Tongue (tissue), 2 donors: ENCODE results near the gene PLEKHG4. TPM values are rescaled to one million over a fixed set of nuclear protein-coding genes. Genes with fewer than 3 reads are reported as not detected.

Experiments used
- DNase-seq: peaks from one replicate; pipeline ENCODE4 v3.0.0-alpha.2; 2015
- total RNA-seq: library from RNA; depleted of rRNA; stranded (reverse); fragments of >200 nt; gene quantifications from one replicate; pipeline ENCODE4 v1.2.3, GENCODE V29; 2014

PLEKHG4 gene
- total RNA-seq, 1 donor from 2014 or later: 21.0 TPM

- DNase-seq: peak; percentile 75
Observed at GRCh38 chr16:67326472-67327309, 47.4 kb downstream of the PLEKHG4 start, which contains the start of the genes KCTD19 and LRRC36. KCTD19 (minus strand) TSS chr16:67326741; CDS start chr16:67326707, 34 bp downstream. LRRC36 (plus strand) TSS chr16:67326815; CDS start chr16:67326863, 48 bp downstream.

GRCh38 chr16:67327743-67328142, 48.4 kb downstream of the PLEKHG4 start:
- no peak for DNase-seq

- DNase-seq: no peak
Observed at GRCh38 chr16:67329901-67330300, 50.6 kb downstream of the PLEKHG4 start.

GRCh38 chr16:67333315-67333714, 54.0 kb downstream of the PLEKHG4 start:
- DNase-seq: no peak

DNA sequence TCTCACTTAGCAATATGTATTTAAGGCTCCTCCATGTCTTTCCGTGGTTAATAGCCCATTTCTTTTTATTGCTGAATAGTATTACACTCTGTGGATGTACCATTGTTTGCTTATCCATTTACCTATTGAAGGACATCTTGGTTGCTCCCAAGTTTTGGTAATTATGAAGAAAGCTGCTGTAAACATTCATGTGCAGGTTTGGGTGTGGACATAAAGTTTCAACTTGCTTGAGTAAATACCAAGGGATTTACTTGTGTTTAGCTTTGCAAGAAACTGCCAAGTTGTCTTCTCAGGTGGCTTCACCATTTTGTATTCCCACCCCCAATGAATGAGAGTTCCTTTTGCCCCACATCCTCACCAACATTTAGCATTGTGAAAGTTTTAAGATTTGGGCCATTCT, 56.8 kb downstream of the PLEKHG4 start:
- DNase-seq: no peak

DNA sequence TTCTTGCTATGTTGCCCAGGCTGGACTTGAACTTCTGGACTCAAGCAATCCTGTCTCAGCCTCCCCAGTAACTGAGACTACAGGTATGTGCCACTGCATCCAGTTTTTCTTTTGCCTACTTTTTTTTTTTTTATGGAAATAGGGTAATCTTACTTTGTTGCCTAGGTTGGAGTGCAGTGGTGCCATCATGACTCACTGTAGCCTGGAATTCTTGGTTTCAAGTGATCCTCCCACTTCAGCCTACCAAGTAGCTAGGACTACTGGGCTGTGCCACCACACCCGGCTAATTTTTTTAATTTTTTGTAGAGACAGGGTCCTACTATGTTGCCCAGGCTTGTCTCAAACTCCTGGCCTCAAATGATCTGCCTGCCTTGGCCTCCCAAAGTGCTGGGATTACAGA, 57.3 kb downstream of the PLEKHG4 start:
- DNase-seq: no peak

Other genes starting within 250 kb of the PLEKHG4 start
- 16.3 TPM for gene PHAF1, start 169.6 kb upstream of the PLEKHG4 start, total RNA-seq
- gene B3GNT9, start 128.5 kb upstream of the PLEKHG4 start, total RNA-seq: 25.2 TPM
- 7.7 TPM for gene TRADD, start 119.6 kb upstream of the PLEKHG4 start, total RNA-seq
- 1.6 TPM for gene FBXL8, start 119.6 kb upstream of the PLEKHG4 start, total RNA-seq
- gene HSF4, start 114.8 kb upstream of the PLEKHG4 start, total RNA-seq: 3.8 TPM
- gene NOL3, start 109.0 kb upstream of the PLEKHG4 start, total RNA-seq: 40.4 TPM
- 14.1 TPM for gene MATCAP1, start 95.6 kb upstream of the PLEKHG4 start, total RNA-seq
- 3.6 TPM for gene EXOC3L1, start 89.4 kb upstream of the PLEKHG4 start, total RNA-seq
- gene E2F4, start 87.4 kb upstream of the PLEKHG4 start, total RNA-seq: 38.9 TPM
- 4.0 TPM for gene ELMO3, start 80.4 kb upstream of the PLEKHG4 start, total RNA-seq
- gene TMEM208, start 52.4 kb upstream of the PLEKHG4 start, total RNA-seq: 19.7 TPM
- gene FHOD1, start 32.1 kb upstream of the PLEKHG4 start, total RNA-seq: 10.1 TPM
- gene SLC9A5, start 30.6 kb upstream of the PLEKHG4 start, total RNA-seq: 0.10 TPM
- 0.10 TPM for gene KCTD19, start 47.2 kb downstream of the PLEKHG4 start, total RNA-seq
- gene LRRC36, start 47.3 kb downstream of the PLEKHG4 start, total RNA-seq: 0.41 TPM
- gene TPPP3, start 114.0 kb downstream of the PLEKHG4 start, total RNA-seq: 135 TPM
- 14.2 TPM for gene ZDHHC1, start 136.9 kb downstream of the PLEKHG4 start, total RNA-seq
- 7.8 TPM for gene HSD11B2, start 151.6 kb downstream of the PLEKHG4 start, total RNA-seq
- 90.3 TPM for gene ATP6V0D1, start 201.6 kb downstream of the PLEKHG4 start, total RNA-seq
- gene AGRP, start 204.0 kb downstream of the PLEKHG4 start, total RNA-seq: not detected
- gene RIPOR1, start 249.3 kb downstream of the PLEKHG4 start, total RNA-seq: 50.5 TPM